ENCODE data around the gene SMIM1.

DNA sequence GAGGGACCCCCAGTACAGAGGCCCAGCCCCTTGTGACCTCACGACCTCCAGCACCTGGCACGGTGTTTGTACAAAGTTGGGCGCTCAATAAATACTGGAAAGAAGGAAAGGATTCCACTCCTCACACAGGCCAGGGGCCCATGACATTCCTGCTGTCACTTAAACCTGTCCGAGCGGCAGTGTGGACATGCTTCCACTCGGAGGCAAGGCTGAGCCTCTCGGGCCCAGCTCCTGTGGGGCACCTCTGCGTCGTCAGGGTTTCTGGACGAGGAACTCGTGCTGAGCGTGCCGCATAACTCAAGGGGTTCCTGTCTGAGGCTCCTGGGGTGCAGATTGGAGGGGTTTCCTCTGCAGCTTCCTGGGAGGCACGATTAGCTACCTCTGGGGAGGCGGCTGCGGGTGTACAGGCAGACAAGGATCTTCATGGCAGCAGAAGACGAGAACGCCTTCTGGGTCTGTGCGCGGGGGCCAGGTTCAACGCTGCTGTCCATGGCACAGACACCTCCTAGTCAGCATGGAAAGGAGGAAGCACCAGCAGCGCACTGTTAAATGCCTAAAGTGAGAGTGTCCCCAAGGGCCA lies 3.6 kb upstream of the SMIM1 start:
- TF ChIP-seq EGR1 (conservative IDR thresholded peaks at IDR 0.05) = no peak
- TF ChIP-seq, protein P1, sequence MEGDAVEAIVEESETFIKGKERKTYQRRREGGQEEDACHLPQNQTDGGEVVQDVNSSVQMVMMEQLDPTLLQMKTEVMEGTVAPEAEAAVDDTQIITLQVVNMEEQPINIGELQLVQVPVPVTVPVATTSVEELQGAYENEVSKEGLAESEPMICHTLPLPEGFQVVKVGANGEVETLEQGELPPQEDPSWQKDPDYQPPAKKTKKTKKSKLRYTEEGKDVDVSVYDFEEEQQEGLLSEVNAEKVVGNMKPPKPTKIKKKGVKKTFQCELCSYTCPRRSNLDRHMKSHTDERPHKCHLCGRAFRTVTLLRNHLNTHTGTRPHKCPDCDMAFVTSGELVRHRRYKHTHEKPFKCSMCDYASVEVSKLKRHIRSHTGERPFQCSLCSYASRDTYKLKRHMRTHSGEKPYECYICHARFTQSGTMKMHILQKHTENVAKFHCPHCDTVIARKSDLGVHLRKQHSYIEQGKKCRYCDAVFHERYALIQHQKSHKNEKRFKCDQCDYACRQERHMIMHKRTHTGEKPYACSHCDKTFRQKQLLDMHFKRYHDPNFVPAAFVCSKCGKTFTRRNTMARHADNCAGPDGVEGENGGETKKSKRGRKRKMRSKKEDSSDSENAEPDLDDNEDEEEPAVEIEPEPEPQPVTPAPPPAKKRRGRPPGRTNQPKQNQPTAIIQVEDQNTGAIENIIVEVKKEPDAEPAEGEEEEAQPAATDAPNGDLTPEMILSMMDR (IDR thresholded peaks at IDR 0.05 in 2 of 3, conservative IDR thresholded peaks at IDR 0.05 in 1 of 3; ENCODE audit: insufficient read depth in 2 of 3, low read depth in 1 of 3, low read length in 3 of 3) = no peak
- TF ChIP-seq RBM39 (optimal IDR thresholded peaks at IDR 0.05; ENCODE audit: low read depth, low read length) = no peak
- TF ChIP-seq, protein P2, sequence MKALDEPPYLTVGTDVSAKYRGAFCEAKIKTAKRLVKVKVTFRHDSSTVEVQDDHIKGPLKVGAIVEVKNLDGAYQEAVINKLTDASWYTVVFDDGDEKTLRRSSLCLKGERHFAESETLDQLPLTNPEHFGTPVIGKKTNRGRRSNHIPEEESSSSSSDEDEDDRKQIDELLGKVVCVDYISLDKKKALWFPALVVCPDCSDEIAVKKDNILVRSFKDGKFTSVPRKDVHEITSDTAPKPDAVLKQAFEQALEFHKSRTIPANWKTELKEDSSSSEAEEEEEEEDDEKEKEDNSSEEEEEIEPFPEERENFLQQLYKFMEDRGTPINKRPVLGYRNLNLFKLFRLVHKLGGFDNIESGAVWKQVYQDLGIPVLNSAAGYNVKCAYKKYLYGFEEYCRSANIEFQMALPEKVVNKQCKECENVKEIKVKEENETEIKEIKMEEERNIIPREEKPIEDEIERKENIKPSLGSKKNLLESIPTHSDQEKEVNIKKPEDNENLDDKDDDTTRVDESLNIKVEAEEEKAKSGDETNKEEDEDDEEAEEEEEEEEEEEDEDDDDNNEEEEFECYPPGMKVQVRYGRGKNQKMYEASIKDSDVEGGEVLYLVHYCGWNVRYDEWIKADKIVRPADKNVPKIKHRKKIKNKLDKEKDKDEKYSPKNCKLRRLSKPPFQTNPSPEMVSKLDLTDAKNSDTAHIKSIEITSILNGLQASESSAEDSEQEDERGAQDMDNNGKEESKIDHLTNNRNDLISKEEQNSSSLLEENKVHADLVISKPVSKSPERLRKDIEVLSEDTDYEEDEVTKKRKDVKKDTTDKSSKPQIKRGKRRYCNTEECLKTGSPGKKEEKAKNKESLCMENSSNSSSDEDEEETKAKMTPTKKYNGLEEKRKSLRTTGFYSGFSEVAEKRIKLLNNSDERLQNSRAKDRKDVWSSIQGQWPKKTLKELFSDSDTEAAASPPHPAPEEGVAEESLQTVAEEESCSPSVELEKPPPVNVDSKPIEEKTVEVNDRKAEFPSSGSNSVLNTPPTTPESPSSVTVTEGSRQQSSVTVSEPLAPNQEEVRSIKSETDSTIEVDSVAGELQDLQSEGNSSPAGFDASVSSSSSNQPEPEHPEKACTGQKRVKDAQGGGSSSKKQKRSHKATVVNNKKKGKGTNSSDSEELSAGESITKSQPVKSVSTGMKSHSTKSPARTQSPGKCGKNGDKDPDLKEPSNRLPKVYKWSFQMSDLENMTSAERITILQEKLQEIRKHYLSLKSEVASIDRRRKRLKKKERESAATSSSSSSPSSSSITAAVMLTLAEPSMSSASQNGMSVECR (CRISPR knock-in tag; IDR thresholded peaks at IDR 0.05) = no peak
- TF ChIP-seq, protein P3, sequence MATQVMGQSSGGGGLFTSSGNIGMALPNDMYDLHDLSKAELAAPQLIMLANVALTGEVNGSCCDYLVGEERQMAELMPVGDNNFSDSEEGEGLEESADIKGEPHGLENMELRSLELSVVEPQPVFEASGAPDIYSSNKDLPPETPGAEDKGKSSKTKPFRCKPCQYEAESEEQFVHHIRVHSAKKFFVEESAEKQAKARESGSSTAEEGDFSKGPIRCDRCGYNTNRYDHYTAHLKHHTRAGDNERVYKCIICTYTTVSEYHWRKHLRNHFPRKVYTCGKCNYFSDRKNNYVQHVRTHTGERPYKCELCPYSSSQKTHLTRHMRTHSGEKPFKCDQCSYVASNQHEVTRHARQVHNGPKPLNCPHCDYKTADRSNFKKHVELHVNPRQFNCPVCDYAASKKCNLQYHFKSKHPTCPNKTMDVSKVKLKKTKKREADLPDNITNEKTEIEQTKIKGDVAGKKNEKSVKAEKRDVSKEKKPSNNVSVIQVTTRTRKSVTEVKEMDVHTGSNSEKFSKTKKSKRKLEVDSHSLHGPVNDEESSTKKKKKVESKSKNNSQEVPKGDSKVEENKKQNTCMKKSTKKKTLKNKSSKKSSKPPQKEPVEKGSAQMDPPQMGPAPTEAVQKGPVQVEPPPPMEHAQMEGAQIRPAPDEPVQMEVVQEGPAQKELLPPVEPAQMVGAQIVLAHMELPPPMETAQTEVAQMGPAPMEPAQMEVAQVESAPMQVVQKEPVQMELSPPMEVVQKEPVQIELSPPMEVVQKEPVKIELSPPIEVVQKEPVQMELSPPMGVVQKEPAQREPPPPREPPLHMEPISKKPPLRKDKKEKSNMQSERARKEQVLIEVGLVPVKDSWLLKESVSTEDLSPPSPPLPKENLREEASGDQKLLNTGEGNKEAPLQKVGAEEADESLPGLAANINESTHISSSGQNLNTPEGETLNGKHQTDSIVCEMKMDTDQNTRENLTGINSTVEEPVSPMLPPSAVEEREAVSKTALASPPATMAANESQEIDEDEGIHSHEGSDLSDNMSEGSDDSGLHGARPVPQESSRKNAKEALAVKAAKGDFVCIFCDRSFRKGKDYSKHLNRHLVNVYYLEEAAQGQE (IDR thresholded peaks at IDR 0.05; ENCODE audit: borderline replicate concordance) = no peak
- TF ChIP-seq, protein P3 (CRISPR knock-in tag; IDR thresholded peaks at IDR 0.05; ENCODE audit: low read depth) = no peak
- TF ChIP-seq, protein P4, sequence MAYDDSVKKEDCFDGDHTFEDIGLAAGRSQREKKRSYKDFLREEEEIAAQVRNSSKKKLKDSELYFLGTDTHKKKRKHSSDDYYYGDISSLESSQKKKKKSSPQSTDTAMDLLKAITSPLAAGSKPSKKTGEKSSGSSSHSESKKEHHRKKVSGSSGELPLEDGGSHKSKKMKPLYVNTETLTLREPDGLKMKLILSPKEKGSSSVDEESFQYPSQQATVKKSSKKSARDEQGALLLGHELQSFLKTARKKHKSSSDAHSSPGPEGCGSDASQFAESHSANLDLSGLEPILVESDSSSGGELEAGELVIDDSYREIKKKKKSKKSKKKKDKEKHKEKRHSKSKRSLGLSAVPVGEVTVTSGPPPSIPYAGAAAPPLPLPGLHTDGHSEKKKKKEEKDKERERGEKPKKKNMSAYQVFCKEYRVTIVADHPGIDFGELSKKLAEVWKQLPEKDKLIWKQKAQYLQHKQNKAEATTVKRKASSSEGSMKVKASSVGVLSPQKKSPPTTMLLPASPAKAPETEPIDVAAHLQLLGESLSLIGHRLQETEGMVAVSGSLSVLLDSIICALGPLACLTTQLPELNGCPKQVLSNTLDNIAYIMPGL (CRISPR knock-in tag; IDR thresholded peaks at IDR 0.05) = no peak
- TF ChIP-seq, protein P5, sequence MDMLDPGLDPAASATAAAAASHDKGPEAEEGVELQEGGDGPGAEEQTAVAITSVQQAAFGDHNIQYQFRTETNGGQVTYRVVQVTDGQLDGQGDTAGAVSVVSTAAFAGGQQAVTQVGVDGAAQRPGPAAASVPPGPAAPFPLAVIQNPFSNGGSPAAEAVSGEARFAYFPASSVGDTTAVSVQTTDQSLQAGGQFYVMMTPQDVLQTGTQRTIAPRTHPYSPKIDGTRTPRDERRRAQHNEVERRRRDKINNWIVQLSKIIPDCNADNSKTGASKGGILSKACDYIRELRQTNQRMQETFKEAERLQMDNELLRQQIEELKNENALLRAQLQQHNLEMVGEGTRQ (CRISPR knock-in tag; IDR thresholded peaks at IDR 0.05) = no peak
- TF ChIP-seq POLR2A (conservative IDR thresholded peaks at IDR 0.05) = no peak
- no peak for TF ChIP-seq MAZ (CRISPR knock-in tag; conservative IDR thresholded peaks at IDR 0.05 in 1 of 2, IDR thresholded peaks at IDR 0.05 in 1 of 2)
- no peak for TF ChIP-seq FOXM1 (IDR thresholded peaks at IDR 0.05; ENCODE audit: low read depth)
- TF ChIP-seq FOXM1 (CRISPR knock-in tag; IDR thresholded peaks at IDR 0.05; ENCODE audit: low read depth) = no peak
- TF ChIP-seq FIP1L1 (IDR thresholded peaks at IDR 0.05; ENCODE audit: low read depth, low read length, poor library complexity, severe bottlenecking) = no peak
- no peak for TF ChIP-seq HNRNPUL1 (IDR thresholded peaks at IDR 0.05; ENCODE audit: low read length)
